IPS-15b (cell line): Measurements from ENCODE around the gene PROK1.

Source experiments
- H3K27me3 ChIP-seq: one replicate; pipeline ENCODE4 v1.6.1; 2013; ENCODE audit warnings: low read length; ENCODE audit not compliant: control insufficient read depth, insufficient read depth
- H3K36me3 ChIP-seq: one replicate; pipeline ENCODE4 v1.6.1; 2013; ENCODE audit warnings: low read length; ENCODE audit not compliant: control insufficient read depth, insufficient read depth
- H3K4me1 ChIP-seq: one replicate; pipeline ENCODE4 v1.6.1; 2013; ENCODE audit warnings: mild to moderate bottlenecking, low read length; ENCODE audit not compliant: control insufficient read depth, insufficient read depth
- H3K4me3 ChIP-seq: one replicate; pipeline ENCODE4 v1.5.1; 2013; ENCODE audit warnings: low read depth, low read length
- H3K9ac ChIP-seq: one replicate; pipeline ENCODE4 v1.6.1; 2013; ENCODE audit warnings: low read depth, mild to moderate bottlenecking, low read length
- H3K9me3 ChIP-seq: one replicate; pipeline ENCODE4 v1.6.1; 2013; ENCODE audit warnings: mild to moderate bottlenecking, low read length; ENCODE audit not compliant: control insufficient read depth, insufficient read depth

Gene PROK1

DNA sequence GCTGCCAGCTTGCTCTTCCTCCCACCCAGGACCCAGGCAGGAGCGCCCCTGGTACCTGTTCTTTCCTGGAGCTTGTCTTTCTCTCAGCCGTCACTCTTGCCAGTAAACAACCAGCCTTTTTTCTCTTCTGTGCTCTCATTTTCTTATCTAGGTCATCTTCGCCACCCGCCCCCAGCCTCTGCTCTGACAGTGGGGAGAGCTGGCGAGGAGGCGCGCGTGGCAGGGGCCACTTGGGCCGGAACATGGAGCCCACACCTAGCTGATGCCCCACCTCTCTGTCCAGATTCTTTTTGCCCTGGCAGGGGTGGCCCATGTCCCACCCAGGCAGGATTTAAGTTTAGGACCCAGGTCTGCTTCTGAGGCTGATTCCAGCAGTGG, 32.3 kb downstream of the PROK1 start:
- Histone ChIP-seq H3K27me3 (no peaks in the 10 kb centered on the region), H3K9me3 (no peaks in the 10 kb centered on the region), H3K36me3 (no peaks in the 10 kb centered on the region), H3K9ac (no peak overlapping the region), H3K4me1 (no peaks in the 10 kb centered on the region), H3K4me3 (no peak overlapping the region)

DNA sequence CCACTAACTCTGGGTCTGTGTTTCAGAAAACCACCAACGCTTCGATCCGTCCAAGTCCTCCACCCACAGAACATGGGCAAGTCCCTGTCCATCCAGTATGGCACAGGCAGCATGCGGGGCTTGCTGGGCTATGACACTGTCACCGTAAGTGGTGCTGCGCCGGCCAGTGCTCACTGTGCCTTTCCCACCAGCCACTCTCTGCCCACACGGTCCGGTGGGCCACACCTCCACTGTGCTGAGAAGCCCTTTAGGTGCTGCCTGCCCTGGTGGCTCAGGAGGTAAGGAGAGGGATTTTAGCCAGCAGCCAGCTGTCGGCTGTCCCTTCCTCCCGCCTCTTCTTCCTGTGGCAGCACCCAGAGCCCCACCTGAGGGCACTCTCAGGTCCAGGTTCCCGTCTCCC, 33.9 kb downstream of the PROK1 start:
- Histone ChIP-seq H3K9ac (no peak overlapping the region), H3K36me3 (no peaks in the 10 kb centered on the region), H3K4me3 (no peak overlapping the region), H3K27me3 (no peaks in the 10 kb centered on the region), H3K9me3 (no peaks in the 10 kb centered on the region), H3K4me1 (no peaks in the 10 kb centered on the region)

DNA sequence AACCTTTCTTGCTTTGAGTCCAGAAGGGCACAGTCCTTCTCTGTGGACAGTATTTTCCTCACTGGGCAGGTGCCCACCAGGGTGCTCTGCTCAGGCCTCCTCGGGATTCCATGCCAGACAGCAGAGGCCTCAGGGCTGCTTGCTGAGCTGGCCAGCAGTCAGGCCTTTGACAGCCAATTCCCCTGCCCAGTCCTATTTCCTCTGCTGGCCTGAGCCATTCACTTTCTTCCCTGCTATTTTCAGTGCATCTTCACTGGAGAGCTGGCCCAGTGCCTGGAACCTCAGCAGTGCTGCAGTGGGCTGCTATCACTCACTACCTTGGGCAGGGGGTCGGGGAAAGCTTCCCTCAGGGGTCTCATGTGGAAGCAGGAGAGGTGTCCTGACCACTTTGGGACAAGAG, 34.8 kb downstream of the PROK1 start:
- no peak overlapping the region for H3K9ac ChIP-seq
- no peaks in the 10 kb centered on the region for H3K4me1 ChIP-seq
- no peak overlapping the region for H3K4me3 ChIP-seq
- no peaks in the 10 kb centered on the region for H3K9me3 ChIP-seq
- H3K27me3 ChIP-seq: no peaks in the 10 kb centered on the region
- H3K36me3 ChIP-seq: no peaks in the 10 kb centered on the region

DNA sequence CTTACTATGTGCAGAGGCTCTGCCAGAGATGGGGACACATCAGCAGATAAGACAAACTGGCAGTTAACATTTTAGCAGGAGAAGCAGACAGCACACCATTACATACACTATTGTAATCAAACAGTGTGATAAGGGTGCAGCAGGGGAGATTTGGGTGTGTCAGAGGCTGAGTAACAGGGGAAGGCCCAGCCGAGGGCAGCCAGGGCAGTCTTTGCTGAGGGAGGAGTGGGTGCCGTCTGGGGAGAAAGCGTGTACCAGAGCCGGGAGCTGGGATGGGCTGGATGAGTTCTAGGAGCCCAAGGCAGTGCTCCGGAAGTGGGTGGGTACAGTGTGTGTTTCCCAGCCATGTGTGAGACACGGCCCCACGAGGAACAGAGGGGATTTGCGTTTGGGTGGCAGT, 36.8 kb downstream of the PROK1 start:
- H3K27me3 ChIP-seq: no peaks in the 10 kb centered on the region
- H3K9ac ChIP-seq: no peak overlapping the region
- H3K4me3 ChIP-seq: no peak overlapping the region
- no peaks in the 10 kb centered on the region for H3K9me3 ChIP-seq
- no peaks in the 10 kb centered on the region for H3K36me3 ChIP-seq
- H3K4me1 ChIP-seq: no peaks in the 10 kb centered on the region

DNA sequence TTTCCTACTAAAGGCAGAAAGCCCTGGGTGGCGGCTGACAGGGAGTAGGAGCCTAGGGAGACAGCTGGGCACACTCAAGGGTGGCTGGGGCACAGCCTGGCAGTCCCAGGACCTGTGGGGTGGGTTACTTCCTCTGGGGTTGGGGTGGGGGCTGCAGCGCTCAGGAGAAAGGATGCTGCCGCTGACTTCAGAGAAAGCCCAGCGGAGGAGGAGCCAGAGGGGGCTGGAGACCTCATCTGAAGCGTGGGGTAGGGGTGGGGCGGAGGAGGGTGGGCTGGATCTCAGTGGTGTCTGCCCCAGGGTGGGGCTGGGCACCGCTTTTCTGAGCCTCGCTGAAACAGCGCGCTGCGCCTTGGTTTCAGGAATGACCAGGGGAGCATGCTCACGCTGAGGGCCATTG, 37.2 kb downstream of the PROK1 start:
- no peaks in the 10 kb centered on the region for H3K4me1 ChIP-seq
- H3K27me3 ChIP-seq: no peaks in the 10 kb centered on the region
- no peaks in the 10 kb centered on the region for H3K9me3 ChIP-seq
- no peak overlapping the region for H3K9ac ChIP-seq
- H3K4me3 ChIP-seq: no peak overlapping the region
- no peaks in the 10 kb centered on the region for H3K36me3 ChIP-seq

DNA sequence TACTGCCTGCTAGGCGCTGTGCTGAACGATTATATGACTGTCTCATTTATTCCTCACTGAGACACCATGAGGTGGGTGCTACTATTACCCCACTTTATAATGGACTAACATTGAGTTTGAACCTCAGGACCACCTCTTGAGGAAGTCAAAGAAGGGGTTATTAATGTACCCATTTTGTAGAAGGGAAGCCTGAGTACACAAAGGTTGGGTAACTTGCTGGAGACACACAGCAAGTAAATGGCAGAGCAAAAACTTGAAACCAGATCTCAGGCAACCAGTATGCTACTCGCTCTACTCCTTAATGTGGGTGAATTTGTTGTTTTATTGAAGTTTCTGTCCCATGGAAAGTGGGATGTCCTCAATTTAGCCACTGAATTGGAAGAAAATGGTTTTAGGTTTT, 37.9 kb downstream of the PROK1 start:
- Histone ChIP-seq H3K4me3 (no peak overlapping the region), H3K27me3 (no peaks in the 10 kb centered on the region), H3K9me3 (no peaks in the 10 kb centered on the region), H3K4me1 (no peaks in the 10 kb centered on the region), H3K36me3 (no peaks in the 10 kb centered on the region), H3K9ac (no peak overlapping the region)

DNA sequence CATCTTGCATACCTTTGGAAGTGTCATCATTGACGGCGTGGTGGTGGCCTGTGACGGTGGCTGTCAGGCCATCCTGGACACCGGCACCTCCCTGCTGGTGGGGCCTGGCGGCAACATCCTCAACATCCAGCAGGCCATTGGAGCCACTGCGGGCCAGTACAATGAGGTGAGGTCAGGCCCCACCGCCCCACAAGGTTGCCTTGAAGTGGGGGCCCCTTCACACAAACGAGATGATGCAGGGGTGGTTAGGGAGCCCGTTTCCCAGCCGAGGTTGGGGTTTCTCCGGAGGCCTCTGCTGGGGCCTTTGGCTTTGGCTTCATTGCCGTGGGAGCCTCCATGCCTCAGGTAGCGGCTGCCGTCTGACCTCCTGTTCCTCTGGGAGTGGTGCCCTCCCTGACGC, 38.5 kb downstream of the PROK1 start:
- Histone ChIP-seq H3K9me3 (no peaks in the 10 kb centered on the region), H3K4me1 (peaks cover 3% of the 10 kb centered on the region), H3K4me3 (no peak overlapping the region), H3K27me3 (no peaks in the 10 kb centered on the region), H3K9ac (no peak overlapping the region), H3K36me3 (no peaks in the 10 kb centered on the region)

DNA sequence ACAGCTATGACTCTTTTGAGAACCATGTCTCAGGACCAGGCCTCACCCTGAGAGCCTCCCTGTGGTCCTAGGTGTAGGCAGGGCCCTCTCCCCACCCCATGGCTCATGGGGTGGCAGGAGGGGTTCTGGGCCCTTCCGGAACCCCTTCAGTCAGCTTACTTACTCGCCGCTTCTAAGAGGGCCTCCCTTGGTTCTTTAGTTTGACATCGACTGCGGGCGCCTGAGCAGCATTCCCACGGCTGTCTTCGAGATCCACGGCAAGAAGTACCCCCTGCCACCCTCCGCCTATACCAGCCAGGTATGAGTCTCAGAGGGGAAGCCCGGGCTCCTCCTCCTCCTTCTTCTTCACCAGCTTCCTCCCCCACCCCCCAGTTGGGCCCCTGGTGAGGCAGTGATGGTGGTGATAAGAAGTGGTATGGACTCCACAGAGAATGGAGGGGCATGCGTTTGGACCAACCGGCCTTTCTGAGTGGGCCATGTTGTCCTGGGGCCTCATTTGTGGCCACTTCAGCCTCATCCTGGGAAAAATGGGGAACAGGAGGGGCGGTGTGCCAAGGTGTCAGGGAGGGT, 39.1 kb downstream of the PROK1 start:
- Histone ChIP-seq H3K4me3 (no peak overlapping the region), H3K36me3 (no peaks in the 10 kb centered on the region)

DNA sequence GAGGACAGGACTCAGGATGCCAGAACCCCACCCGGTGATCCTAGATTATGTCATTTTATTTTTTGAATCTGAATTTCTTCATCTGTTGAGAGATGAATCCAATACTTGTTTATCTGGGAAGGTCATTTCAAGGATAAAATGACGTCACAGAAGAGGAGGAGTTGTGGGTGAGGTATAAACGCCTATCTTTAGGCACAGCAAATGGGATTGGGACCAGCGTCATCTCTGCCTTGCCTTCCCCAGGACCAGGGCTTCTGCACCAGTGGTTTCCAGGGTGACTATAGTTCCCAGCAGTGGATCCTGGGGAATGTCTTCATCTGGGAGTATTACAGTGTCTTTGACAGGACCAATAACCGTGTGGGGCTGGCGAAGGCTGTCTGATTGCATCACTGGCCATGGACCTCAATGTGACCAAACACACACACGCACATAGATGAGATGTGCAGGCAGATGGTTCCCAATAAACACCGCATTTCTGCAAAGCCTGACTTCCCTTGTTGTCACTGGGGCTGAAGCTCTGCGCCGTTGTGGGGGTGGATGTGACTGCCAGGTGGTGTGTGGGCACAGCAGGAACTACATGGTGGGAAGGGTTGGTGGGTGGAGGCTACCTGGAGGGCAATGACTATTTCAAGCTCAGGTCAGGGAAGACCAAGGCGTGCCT, 40.0 kb downstream of the PROK1 start:
- Histone ChIP-seq H3K9ac (no peak overlapping the region), H3K9me3 (no peaks in the 10 kb centered on the region), H3K27me3 (peaks cover 4% of the 10 kb centered on the region), H3K4me3 (no peak overlapping the region), H3K36me3 (no peaks in the 10 kb centered on the region), H3K4me1 (peaks cover 18% of the 10 kb centered on the region)

More for the DNA sequence above, 39.1 kb downstream of the PROK1 start:
- Histone ChIP-seq H3K4me1 (peaks cover 10% of the 10 kb centered on the region), H3K27me3 (no peaks in the 10 kb centered on the region), H3K9ac (no peak overlapping the region), H3K9me3 (no peaks in the 10 kb centered on the region)

DNA sequence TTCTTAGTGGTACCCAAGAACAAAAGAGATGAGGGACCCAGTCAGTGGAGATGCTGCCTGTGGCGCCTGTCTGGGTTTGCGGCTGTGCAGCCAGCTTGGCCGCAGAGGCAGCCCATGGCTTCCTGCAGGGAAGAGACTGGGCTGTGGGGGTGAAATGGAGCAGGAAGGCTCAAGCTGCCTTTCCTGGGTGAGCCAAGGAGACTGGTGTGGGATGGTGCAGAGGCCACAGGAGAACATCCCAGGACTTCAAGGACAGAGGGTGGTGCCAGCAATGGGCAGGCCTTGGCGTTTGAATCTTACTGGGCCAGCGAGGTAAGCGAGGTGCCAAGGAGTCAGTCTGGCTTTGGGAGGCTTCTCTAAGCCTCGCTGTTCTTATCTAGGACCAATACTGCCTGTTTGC, 41.6 kb downstream of the PROK1 start:
- H3K4me3 ChIP-seq: no peak overlapping the region
- peaks cover 4% of the 10 kb centered on the region for H3K27me3 ChIP-seq
- no peaks in the 10 kb centered on the region for H3K36me3 ChIP-seq

DNA sequence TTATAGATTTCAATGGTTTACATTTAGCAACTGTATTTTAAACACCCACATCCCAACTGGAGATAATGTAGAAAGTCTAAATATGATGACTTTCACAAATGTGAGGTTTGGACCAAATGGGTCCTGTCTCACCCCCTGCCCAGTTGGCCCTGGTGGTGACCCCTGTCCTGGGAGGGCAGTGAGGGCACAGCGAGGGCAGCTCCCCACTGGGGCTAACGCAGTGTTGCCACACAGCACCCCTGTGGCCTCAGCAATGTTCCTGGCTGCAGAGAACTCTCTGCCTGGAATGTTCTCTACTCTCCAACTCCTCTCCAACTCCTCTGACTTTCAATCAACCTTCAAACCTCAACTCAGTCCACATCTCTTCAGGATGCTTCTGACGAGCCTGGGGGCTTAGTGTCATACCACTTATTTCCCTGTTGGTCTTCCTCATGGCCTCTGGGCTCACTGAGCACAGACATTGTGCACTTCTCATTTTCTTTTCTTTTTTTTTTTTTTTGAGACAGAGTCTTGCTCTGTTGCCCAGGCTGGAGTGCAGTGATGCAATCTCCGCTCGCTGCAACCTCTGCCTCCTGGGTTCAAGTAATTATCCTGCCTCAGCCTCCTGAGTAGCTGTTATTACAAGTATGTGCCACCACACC, 42.2 kb downstream of the PROK1 start:
- Histone ChIP-seq H3K4me3 (no peak overlapping the region), H3K36me3 (no peaks in the 10 kb centered on the region), H3K9ac (no peak overlapping the region), H3K9me3 (no peaks in the 10 kb centered on the region), H3K27me3 (peaks cover 4% of the 10 kb centered on the region), H3K4me1 (peaks cover 18% of the 10 kb centered on the region)

More for the DNA sequence above, 41.6 kb downstream of the PROK1 start:
- no peaks in the 10 kb centered on the region for H3K9me3 ChIP-seq
- no peak overlapping the region for H3K9ac ChIP-seq
- peaks cover 18% of the 10 kb centered on the region for H3K4me1 ChIP-seq

DNA sequence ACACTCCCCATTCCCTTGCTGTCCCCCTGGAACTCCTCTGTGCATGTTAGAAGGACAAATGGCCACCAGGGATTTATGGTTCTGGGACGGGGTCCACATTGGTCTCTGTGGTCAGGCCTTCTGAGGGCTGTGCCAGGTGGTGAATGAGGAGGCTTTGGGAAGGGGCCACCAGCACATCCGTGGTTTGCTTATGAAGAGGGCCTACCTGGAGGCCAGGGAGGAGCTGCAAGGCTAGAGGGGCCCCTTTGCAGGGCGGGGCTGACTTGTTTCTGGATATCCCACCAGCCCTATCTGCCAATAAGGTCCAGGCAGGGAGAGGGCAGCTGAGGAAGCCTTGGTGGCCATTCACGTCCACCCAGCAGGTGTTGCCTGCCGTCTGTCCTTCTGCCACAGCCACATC, 43.1 kb downstream of the PROK1 start:
- Histone ChIP-seq H3K36me3 (no peaks in the 10 kb centered on the region), H3K4me3 (no peak overlapping the region), H3K9ac (no peak overlapping the region), H3K27me3 (peaks cover 4% of the 10 kb centered on the region), H3K4me1 (peaks cover 18% of the 10 kb centered on the region), H3K9me3 (no peaks in the 10 kb centered on the region)
